ENCODE data around the gene SOAT2.

Gene SOAT2

DNA sequence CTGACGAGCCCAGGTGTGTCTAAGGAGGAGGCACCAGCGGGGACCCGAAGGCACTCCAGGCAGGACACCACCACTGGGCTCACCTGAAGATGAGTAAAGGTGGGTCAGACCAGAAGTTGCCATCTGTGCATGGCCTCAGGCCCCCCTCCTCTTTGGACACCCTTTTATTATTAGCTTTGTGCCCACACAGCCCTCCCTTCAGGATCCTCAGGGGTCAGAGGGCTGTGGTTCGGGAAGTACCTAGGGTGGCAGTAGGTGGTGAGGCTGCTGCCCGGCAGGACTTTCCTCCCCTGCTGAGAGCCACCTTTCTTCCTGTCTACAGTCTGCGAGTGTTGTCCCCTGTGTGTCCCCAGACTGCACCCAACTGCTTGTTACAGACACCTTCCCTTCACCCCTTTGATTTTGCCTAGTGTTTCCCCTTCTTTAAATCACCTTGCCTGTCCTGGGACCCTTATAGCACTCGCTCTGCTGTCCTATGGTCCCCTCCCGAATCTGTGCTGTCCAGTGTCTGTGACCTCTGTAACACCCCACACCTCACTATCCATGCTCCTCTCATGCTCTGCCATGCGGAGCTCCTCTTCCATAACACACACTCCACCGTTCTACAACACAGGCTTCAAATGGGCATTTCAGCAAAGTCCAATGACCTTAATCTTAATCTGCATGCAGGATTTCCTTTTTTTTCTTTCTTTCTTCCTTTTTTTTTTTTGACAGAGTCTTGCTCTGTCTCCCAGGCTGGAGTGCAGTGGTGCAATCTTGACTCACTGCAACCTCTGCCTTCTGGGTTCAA lies 25.7 kb downstream of the SOAT2 start:
- TF ChIP-seq, protein P1, sequence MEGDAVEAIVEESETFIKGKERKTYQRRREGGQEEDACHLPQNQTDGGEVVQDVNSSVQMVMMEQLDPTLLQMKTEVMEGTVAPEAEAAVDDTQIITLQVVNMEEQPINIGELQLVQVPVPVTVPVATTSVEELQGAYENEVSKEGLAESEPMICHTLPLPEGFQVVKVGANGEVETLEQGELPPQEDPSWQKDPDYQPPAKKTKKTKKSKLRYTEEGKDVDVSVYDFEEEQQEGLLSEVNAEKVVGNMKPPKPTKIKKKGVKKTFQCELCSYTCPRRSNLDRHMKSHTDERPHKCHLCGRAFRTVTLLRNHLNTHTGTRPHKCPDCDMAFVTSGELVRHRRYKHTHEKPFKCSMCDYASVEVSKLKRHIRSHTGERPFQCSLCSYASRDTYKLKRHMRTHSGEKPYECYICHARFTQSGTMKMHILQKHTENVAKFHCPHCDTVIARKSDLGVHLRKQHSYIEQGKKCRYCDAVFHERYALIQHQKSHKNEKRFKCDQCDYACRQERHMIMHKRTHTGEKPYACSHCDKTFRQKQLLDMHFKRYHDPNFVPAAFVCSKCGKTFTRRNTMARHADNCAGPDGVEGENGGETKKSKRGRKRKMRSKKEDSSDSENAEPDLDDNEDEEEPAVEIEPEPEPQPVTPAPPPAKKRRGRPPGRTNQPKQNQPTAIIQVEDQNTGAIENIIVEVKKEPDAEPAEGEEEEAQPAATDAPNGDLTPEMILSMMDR (IDR thresholded peaks at IDR 0.05; ENCODE audit: extremely low read depth, insufficient read depth, missing control alignments): no peak
- in situ Hi-C loops (cut with MboI; ENCODE audit: low pct_unique_long_range_greater_than_20kb, low sequenced_read_pairs, unreplicated experiment): no loop called here
- DNase-seq (ENCODE audit: low spot score): no peak

DNA sequence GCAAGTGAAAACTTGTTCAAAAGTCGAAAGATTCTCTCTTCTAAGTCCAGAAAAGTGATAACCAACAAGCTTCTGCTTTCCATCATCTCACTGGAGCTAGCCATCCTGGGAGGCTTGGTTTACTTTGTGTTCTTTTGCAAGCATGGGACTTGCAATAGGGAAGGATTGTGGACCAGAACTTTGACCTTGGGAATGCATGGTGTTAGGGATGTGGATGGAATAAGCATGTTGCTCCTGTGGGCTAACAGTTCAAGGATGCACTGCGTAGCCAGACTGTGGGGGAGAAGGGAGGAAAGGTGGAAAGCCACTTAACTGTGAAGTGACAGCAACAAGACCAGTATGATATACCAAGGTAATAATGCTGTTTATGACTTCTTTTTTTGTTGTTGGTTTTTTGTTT lies 28.6 kb downstream of the SOAT2 start:
- TF ChIP-seq, protein P1 (IDR thresholded peaks at IDR 0.05; ENCODE audit: extremely low read depth, insufficient read depth, missing control alignments): no peak
- in situ Hi-C loops (cut with MboI; ENCODE audit: low pct_unique_long_range_greater_than_20kb, low sequenced_read_pairs, unreplicated experiment): no loop called here
- no peak for DNase-seq (ENCODE audit: low spot score)

DNA sequence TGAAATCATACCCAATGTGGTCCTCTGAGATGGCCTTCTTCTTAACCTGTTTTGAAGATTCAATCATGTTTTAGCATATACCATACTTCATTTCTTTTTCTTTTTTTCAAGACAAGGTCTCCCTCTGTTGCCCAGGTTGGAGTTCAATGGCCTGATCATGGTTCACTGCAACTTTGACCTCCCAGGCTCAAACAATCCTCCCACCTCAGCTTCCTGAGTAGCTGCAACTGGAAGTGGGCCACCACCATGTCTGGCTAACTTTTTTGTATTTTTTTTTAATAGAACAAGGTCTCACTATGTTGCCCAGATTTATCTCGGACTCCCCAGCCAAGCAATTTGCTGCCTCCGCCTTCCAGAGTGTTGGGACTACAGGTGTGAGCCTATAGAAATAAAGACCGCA lies 30.4 kb downstream of the SOAT2 start:
- in situ Hi-C loops (cut with MboI; ENCODE audit: low pct_unique_long_range_greater_than_20kb, low sequenced_read_pairs, unreplicated experiment): no loop called here
- DNase-seq (ENCODE audit: low spot score): no peak
- TF ChIP-seq, protein P1 (IDR thresholded peaks at IDR 0.05; ENCODE audit: extremely low read depth, insufficient read depth, missing control alignments): no peak

DNA sequence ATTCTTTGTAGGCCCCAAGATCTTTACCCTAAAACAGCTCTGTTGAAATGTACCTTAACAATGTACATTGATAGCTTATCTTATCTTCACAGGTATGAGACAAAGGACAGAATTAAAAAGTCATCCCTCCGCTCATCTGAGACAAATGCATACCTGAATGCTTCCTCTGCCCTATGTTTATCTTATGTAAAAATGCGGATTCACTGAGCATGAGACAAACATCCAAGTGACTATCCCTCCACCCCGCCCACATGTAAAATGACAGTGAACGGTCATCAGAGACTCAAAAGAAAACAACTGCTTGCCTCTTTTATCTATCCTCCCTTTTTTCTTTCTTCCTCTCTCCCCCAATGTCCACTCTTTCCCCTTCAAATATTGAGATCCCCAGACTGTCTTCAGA lies 40.1 kb downstream of the SOAT2 start:
- TF ChIP-seq, protein P1 (IDR thresholded peaks at IDR 0.05; ENCODE audit: extremely low read depth, insufficient read depth, missing control alignments): no peak
- DNase-seq (ENCODE audit: low spot score): no peak
- in situ Hi-C loops (cut with MboI; ENCODE audit: low pct_unique_long_range_greater_than_20kb, low sequenced_read_pairs, unreplicated experiment): no loop called here

DNA sequence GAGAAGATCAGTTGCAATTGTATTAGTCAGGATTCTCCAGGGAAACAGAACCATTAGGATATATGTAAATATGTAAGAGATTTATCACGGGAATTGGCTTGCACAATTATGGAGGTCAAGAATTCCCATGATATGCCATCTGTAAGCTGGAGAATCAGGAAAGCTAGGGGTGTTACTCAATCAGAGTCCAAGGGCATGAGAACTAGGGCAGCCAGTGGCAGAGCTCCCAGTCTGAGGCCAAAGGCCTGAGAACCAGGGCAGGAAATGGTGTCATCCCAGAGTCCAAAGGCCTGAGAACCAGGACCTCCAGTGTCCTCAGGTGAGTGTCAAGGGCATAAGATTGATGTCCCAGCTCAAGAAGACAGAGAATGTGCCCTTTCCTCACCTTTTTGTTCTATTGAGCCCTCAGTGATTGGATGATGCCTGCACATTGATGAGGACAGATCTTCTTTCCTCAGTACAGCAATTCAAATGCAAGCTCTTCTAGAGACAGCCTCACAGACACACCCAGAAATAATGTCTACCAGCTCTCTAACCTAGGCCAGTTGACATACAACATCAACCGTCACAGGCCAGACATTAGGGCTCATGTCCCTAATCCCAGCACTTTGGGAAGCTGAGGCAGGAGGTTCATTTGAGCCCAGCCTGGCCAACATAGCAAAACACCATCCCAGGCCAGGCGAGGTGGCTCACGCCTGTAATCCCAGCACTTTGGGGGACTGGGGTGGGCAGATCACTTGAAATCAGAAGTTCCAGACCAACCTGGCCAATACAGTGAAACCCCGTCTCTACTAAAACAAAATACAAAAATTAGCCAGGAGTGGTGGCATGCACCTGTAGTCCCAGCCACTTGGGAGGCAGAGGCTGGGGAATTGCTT lies 42.3 kb downstream of the SOAT2 start:
- DNase-seq (ENCODE audit: low spot score): no peak
- in situ Hi-C loops (cut with MboI; ENCODE audit: low pct_unique_long_range_greater_than_20kb, low sequenced_read_pairs, unreplicated experiment): no loop called here
- TF ChIP-seq, protein P1 (IDR thresholded peaks at IDR 0.05; ENCODE audit: extremely low read depth, insufficient read depth, missing control alignments): no peak

DNA sequence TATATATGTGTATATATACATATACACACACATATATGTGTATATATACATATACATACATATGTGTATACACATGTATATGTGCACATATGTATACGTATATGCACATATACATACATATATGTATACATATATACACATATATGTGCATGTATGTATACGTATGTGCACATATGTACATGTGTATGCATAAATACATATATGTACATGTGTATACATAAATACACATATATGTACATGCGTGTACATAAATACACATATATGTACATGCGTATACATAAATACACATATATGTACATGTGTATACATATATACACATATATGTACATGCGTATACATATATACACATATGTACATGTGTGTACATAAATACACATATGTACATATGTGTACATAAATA lies 43.9 kb downstream of the SOAT2 start:
- in situ Hi-C loops (cut with MboI; ENCODE audit: low pct_unique_long_range_greater_than_20kb, low sequenced_read_pairs, unreplicated experiment): no loop called here
- DNase-seq (ENCODE audit: low spot score): no peak
- TF ChIP-seq, protein P1 (IDR thresholded peaks at IDR 0.05; ENCODE audit: extremely low read depth, insufficient read depth, missing control alignments): no peak

Data from GM13977 (cell line).